GM21360 (cell line): ENCODE results near the gene FRMD4A.

Source experiments
- ATAC-seq: cut with Tn5 transposase; IDR thresholded peaks from one replicate; pipeline ENCODE4 v1.9.1; 2021; ENCODE audit warnings: mild to moderate bottlenecking, moderate library complexity; ENCODE audit not compliant: unreplicated experiment

FRMD4A gene

GRCh38 chr10:13608246-13608853, 722.4 kb downstream of the FRMD4A start:
- no peak for ATAC-seq

GRCh38 chr10:13604357-13605040, 726.2 kb downstream of the FRMD4A start:
- ATAC-seq: no peak

- ATAC-seq: no peak
These were observed 732.8 kb downstream of the FRMD4A start for GRCh38 chr10:13597909-13598308.

GRCh38 chr10:13594641-13595040, 736.1 kb downstream of the FRMD4A start:
- ATAC-seq: no peak
